ENCODE measurements around the gene AK4. TPM values are rescaled to one million over a fixed set of nuclear protein-coding genes. Genes with fewer than 3 reads are reported as not detected.

Gene AK4
- total and polyA plus RNA-seq, 4 donors: 52.3 to 106 (median 59.3) TPM

GRCh38 chr1:65245295-65245694, 97.3 kb downstream of the AK4 start:
- DNase-seq (ENCODE audit: low spot score): no peak
- Histone ChIP-seq H3K4me1 (ENCODE audit: control insufficient read depth in 4 of 4, insufficient read depth in 4 of 4, low read length in 3 of 4) (no peaks in the 10 kb centered on the region), H3K27ac (ENCODE audit: low read depth in 1 of 2, low read length in 2 of 2) (no peak overlapping the region), H3K9me3 (ENCODE audit: control insufficient read depth in 4 of 4, low read length in 3 of 4) (no peaks in the 10 kb centered on the region), H3K36me3 (ENCODE audit: control insufficient read depth in 4 of 4, insufficient read depth in 3 of 4, low read depth in 1 of 4, low read length in 3 of 4) (no peaks in the 10 kb centered on the region), H3K27me3 (ENCODE audit: control insufficient read depth in 4 of 4, insufficient read depth in 4 of 4, low read length in 3 of 4) (no peaks in the 10 kb centered on the region), H3K4me3 (ENCODE audit: low read depth in 1 of 3, low read length in 3 of 3) (no peak overlapping the region), H3K9ac (ENCODE audit: low read depth in 1 of 2, low read length in 2 of 2) (no peak overlapping the region)
- TF ChIP-seq HNF4G (IDR thresholded peaks at IDR 0.05) (no peak), ATF3 (IDR thresholded peaks at IDR 0.05) (no peak), EGR1 (IDR thresholded peaks at IDR 0.05; ENCODE audit: low read depth in 2 of 2) (no peak), MAX (IDR thresholded peaks at IDR 0.05) (no peak), RAD21 (IDR thresholded peaks at IDR 0.05) (no peak), ZBTB33 (IDR thresholded peaks at IDR 0.05) (no peak)

GRCh38 chr1:65247419-65248359, 99.7 kb downstream of the AK4 start:
- H3K27me3 ChIP-seq (ENCODE audit: control insufficient read depth in 4 of 4, insufficient read depth in 4 of 4, low read length in 3 of 4): no peaks in the 10 kb centered on the region
- TF ChIP-seq EGR1 (IDR thresholded peaks at IDR 0.05; ENCODE audit: low read depth in 2 of 2) (no peak), FOXA2 (IDR thresholded peaks at IDR 0.05) (no peak), ZBTB33 (IDR thresholded peaks at IDR 0.05) (no peak), RXRA (IDR thresholded peaks at IDR 0.05) (no peak), CTCF (IDR thresholded peaks at IDR 0.05; ENCODE audit: low read depth, low read length, missing input control) (no peak), REST (IDR thresholded peaks at IDR 0.05) (no peak), YY1 (IDR thresholded peaks at IDR 0.05) (no peak), NR2F2 (IDR thresholded peaks at IDR 0.05) (no peak), MAX (IDR thresholded peaks at IDR 0.05) (no peak), TAF1 (conservative IDR thresholded peaks at IDR 0.05) (no peak), HNF4A (conservative IDR thresholded peaks at IDR 0.05) (no peak), JUND (IDR thresholded peaks at IDR 0.05) (no peak), FOXA1 (IDR thresholded peaks at IDR 0.05) (no peak)
- H3K9ac ChIP-seq (ENCODE audit: low read depth in 1 of 2, low read length in 2 of 2): no peak overlapping the region
- H3K4me1 ChIP-seq (ENCODE audit: control insufficient read depth in 4 of 4, insufficient read depth in 4 of 4, low read length in 3 of 4): no peaks in the 10 kb centered on the region
- DNase-seq (ENCODE audit: low spot score): no peak
- no peaks in the 10 kb centered on the region for H3K9me3 ChIP-seq (ENCODE audit: control insufficient read depth in 4 of 4, low read length in 3 of 4)
- 58% methylated on average over 4 of the region's 4 CpGs for WGBS
- no peak overlapping the region for H3K4me3 ChIP-seq (ENCODE audit: low read depth in 1 of 3, low read length in 3 of 3)
- H3K36me3 ChIP-seq (ENCODE audit: control insufficient read depth in 4 of 4, insufficient read depth in 3 of 4, low read depth in 1 of 4, low read length in 3 of 4): no peaks in the 10 kb centered on the region
- no peak overlapping the region for H3K27ac ChIP-seq (ENCODE audit: low read depth in 1 of 2, low read length in 2 of 2)
